Activated CD8-positive, alpha-beta memory T cell treated with anti-CD3 and anti-CD28 coated beads for 24 hours (primary cell): ENCODE data around the gene ARFGEF3.
"Not testable (repeated sequence)": the region's sequence is repeated elsewhere in the genome, so short reads cannot be mapped to it uniquely, and the experiment has no call there.

Experiments used
- DNase-seq: peaks from one replicate; pipeline ENCODE4 v3.0.0-alpha.2; 2020

Gene ARFGEF3, protein sequence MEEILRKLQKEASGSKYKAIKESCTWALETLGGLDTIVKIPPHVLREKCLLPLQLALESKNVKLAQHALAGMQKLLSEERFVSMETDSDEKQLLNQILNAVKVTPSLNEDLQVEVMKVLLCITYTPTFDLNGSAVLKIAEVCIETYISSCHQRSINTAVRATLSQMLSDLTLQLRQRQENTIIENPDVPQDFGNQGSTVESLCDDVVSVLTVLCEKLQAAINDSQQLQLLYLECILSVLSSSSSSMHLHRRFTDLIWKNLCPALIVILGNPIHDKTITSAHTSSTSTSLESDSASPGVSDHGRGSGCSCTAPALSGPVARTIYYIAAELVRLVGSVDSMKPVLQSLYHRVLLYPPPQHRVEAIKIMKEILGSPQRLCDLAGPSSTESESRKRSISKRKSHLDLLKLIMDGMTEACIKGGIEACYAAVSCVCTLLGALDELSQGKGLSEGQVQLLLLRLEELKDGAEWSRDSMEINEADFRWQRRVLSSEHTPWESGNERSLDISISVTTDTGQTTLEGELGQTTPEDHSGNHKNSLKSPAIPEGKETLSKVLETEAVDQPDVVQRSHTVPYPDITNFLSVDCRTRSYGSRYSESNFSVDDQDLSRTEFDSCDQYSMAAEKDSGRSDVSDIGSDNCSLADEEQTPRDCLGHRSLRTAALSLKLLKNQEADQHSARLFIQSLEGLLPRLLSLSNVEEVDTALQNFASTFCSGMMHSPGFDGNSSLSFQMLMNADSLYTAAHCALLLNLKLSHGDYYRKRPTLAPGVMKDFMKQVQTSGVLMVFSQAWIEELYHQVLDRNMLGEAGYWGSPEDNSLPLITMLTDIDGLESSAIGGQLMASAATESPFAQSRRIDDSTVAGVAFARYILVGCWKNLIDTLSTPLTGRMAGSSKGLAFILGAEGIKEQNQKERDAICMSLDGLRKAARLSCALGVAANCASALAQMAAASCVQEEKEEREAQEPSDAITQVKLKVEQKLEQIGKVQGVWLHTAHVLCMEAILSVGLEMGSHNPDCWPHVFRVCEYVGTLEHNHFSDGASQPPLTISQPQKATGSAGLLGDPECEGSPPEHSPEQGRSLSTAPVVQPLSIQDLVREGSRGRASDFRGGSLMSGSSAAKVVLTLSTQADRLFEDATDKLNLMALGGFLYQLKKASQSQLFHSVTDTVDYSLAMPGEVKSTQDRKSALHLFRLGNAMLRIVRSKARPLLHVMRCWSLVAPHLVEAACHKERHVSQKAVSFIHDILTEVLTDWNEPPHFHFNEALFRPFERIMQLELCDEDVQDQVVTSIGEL (N-terminal part only)

DNA sequence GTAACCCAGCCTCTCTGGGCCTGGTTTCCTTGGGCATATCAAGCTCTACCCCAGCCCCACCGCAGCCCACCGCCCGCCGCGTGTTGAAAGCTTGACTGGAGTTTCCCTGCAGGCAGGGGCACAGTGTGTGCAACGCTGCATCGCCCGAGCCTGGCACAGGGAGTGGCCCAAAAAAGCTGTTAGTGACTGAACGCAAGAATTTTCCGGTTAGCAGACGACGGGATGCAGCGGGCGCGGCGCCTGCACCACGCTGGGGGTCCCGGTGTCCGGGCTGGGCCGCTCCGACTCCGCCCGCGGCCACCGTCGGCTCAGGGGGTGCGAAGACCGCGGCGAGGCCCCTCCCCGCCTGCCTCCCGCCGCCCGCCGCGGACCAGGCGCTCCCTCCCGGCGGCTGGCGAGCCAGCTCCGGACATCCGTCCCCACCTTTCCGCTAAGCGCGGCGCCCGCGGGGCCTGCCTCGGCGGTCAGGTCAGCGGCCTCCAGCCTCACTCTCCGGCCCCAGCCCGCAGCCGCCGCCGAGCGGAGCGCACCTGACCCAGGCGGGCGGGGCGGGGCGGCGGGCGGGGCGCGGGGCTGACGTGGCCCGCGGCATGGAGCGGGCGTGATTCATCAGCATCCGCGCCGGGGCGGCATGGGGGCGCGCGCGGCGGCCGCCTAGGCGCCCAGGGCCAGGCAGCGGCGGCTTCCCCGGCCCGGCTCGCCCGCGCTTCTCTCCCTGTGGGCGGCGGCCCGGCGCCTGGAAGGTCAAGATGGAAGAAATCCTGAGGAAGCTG is at the start of gene ARFGEF3:
Gene ARFGEF3 (plus strand): TSS at position 602 of the 773 bp plus-strand sequence. CDS start 148 bp downstream, at position 750.
- peak; percentile 82 for DNase-seq

DNA sequence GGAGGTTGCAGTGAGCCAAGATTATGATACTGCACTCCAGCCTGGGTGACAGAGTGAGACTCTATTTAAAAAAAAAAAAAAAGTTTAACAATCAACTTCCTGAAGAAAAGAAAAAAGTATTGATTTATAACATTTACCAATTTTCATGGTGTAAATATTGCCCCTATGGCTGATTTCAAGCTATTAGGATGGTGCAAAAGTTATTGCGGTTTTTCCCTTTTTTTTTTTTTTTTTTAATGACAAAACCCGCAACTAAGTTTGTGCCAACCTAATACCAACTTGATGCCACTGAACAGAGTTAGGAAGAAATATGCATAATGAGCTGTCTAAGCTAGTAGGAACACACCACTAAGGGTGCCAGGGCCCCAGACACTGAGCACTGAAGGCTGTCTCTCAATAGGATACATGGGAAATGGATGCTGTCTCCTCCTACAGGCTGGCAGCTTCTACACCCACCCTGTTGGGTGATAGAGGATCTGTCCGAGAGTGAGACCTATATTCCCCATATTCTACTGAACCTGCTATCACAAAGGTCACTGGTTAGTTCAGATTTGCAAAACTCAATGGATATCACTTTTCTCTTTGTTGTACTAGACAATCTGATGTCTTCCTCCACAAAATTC is 48.0 kb upstream of the ARFGEF3 start:
- no peak for DNase-seq

DNA sequence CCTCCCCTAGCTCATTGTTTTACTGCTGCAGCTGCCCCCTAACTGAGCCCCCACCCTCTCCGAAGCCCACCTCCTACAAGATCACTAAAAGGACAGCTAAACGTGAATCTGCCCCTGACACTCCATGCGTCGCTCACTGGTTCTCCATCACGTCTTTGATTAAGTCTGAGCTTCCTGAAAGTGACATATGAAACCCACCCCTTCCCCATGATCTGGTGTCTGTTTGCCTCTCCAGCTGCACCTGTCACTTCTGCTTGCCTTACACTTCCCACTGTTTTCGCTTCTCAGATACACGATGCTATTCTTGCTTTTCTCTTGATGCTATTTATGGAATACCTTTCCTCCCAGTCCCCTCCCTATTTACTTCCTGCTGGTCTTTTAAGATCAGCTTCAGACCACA is 46.5 kb upstream of the ARFGEF3 start:
- no peak for DNase-seq

DNA sequence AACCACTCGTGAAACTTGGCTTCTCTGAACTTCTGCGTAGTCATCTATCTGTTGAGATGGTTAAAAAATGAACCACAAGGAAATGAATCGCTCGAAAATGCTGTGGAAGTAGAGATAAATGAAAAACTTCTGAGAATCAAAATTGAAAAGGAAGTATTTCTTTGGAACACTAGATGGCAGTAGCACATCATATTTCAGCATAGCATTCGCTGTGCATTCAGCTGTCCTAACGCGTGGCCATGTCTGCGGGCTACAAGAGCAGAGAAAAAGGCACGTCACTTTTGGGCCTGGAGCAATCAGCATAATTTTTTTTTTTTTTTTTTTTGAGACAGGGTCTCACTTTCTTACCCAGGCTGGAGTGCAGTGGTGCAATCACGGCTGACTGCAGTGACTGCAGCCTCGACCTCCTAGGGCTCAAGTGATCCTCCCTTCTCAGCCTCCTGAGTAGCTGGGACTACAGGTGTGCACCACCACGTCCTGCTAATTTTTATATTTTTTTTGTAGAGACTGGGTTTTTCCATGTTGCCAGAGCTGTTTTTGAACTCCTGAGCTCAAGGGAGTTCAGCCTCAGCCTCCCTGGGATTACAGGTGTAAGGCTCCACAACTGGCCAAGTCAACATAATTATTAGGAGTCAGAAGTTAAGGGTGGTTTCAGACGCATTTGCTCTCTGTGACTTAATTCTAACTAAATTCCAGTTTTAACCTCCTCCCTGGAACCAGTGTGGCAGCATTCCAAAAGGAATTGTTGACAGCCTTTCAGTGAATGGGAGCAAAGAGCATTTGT is 45.7 kb upstream of the ARFGEF3 start:
- DNase-seq: peak; percentile 60

DNA sequence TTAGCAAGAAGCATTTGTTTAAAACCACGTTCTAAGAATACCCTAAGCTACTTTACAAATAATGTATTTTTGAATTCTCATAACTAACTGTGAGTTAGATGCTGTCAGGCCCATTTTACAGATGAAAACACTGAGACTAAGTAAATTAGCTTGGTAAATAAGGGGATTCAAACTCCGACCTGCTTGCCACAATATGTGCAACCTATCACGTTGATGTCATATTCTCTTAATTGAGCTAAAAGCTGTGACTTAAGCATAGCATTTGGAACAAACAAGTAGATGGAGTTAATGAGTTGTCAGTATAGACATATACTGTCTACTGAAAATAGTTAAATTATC is 45.1 kb upstream of the ARFGEF3 start:
- no peak for DNase-seq

DNA sequence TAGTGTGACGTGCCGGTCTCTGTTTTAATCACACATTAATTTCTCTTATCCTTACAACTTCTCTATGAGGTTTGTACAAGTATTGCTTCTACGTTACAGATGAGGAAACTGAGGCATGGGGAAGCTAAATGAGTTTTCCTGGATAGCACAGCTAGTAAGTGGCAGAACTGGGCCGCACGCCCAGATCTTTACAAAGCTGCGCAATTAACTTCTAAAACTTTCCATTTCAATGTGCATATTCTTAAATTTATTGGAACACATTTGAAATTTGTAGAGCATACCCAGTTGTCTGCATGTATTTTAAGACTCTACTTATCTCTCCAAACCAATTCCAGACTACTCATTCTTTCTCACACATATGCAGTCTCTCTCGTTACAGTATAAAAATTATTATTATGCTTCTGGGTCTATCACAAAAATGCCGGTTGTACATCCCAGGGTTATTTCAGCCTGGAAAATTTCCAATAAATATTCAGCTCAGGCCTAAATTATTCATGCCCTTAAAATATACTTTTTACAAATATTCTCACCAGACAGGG is 44.3 kb upstream of the ARFGEF3 start:
- DNase-seq: no peak

DNA sequence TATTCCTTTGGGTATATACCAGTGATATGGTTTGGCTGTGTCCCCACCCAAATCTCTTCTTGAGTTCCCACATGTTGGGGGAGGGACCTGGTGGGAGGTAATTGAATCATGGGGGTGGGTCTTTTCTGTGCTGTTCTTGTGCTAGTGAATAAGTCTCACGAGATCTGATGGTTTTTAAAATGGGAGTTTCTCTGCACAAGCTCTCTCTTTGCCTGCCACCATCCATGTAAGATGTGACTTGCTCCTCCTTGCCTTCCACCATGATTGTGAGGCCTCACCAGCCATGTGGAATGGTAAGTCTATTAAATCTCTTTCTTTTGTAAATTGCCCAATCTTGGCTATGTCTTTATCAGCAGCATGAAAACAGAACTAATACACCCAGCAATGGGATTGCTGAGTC is 42.5 kb upstream of the ARFGEF3 start:
- DNase-seq: not testable (repeated sequence)

DNA sequence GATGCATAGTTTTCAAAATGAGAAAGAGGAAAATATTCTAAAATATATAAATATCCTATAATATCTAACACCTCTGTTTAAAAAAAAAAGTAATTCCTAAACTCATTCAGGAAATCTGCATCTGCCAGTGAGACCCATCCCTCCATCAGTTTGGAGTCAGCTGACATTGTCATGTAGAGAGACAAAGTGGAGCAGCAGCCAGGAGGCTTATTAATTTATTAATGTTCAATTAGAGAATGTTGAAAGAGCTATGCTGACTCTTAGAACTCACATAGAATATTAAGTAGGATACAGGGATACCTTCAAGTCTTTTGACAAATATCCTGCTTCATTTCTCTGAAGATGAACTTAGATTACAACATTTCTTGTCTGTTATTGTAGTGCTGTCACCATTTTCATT is 41.8 kb upstream of the ARFGEF3 start:
- no peak for DNase-seq

DNA sequence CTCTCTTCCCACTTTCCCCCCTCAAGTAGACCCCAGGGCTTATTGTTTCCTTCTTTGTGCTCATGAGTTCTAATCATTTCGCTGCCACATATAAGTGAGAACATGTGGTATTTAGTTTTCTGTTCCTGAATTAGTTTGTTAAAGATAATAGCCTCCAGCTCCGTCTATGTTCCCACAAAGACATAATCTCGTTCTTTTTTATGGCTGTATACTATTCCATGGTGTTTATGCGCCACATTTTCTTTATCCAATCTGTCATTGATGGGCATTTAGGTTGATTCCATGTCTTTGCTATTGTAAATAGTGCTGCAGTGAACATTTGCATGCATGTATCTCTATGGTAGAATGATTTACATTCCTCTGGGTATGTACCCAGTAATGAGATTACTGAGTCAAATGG is 37.6 kb upstream of the ARFGEF3 start:
- no peak for DNase-seq

DNA sequence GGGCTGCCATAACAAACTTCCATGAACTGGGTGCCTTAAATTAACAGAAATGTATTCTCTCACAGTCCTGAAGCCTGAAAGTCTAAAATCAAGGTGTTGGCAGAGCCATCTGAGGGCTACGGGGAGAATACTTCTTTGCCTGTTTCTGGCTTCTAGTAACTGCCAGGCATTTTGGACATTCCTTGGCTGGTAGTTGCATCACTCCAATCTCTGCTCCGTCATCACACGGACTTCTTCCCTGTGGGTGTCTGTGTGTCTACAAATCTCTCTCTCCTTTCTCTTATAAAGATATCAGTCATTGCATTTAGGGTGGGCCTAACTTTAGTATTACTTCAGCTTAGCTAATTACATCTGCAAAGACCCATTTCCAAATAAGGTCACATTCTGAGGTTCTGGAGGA is 33.6 kb upstream of the ARFGEF3 start:
- DNase-seq: no peak

DNA sequence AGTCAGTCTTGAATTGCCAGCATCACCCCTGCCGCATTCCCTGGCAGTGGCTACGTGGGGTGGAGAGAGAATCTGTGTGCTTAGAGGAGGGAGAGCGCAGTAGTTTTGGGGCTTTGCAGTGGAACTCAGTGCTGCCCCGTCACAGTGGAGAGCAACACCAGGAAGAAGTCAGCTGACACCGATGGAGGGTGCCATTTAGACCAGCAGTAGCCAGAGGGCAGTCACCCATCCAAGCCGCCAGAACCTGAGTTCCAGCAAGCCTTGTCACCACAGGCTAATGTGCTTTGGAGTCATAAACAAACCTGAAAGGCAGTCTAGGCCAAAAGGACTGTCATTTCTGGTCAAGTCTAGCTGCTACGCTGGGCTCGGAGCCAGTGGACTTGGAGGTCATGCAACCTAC is 32.5 kb upstream of the ARFGEF3 start:
- DNase-seq: no peak

DNA sequence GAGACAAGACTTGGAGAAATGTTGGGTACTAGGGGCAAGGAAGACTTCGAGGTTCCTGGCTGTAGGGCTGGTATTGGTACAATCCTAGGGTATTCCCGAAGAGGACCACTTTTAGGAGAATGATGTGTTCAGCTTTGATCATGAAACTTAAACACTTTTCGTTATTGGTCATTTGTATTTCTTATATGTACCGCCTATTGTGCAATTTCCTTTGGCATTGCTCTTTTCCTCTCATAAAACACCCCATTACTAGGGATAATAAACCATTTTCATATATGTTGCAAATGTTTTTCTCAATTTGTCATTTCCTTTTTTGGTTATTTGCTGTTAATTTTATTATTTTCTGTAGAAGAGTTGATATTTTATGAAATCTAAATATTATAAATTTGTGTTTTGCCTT is 18.9 kb upstream of the ARFGEF3 start:
- no peak for DNase-seq

DNA sequence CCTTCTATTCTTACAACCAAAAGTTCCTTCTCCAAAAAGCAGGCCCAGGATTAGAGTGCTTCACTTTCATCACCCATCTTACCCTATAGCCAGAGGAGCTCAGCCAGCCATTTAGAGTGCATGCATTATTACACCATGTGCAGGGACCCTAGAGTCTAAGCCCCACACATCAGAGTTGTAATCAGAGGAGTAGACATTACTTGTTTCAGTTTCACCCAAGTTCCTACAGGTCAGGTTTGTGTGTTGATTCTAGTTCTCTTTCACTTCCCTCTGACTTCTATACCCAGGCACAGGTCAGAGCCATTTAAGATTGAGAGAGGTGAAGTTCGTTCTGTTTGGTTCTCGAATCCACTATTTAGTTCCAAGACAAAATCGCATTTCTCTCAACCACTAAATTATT is 16.3 kb upstream of the ARFGEF3 start:
- DNase-seq: no peak

DNA sequence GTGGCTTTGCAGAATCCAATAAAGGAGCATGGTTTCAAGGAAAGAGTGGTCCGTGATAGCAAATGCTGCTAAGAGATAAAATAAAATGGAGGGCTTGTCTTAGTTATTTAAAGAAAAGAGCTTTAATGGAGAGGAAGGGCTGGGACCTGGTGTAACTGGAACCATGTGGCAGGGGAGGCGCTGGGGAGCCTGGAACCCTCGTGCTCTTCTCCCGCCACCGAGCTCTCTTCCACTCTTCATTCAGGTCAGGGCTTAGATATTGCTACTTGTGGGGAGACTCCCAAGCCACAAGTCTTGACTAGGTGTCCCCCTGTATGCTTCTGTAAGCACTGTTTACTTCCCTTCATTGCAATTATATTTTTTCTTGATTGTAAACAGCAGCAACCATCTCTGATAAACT is 15.2 kb upstream of the ARFGEF3 start:
- DNase-seq: no peak

DNA sequence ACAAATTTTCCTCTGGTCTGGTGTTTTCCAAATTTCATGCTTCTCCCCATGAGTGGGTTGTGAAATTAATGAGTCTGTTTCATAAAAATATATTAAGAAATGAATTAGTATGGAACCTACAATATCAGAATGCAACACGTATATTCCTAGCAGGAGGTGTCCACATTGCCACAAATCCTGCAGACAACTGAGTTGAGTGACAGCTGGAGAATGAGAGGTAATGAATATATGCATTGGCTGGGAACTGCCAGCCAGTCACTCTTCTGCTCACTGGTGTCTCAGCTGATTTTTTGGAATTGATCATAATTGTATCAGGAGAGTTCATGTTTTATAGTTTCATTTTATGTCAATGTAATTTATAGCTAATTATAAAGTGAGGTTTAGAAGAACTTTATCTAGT is 6.3 kb upstream of the ARFGEF3 start:
- no peak for DNase-seq

DNA sequence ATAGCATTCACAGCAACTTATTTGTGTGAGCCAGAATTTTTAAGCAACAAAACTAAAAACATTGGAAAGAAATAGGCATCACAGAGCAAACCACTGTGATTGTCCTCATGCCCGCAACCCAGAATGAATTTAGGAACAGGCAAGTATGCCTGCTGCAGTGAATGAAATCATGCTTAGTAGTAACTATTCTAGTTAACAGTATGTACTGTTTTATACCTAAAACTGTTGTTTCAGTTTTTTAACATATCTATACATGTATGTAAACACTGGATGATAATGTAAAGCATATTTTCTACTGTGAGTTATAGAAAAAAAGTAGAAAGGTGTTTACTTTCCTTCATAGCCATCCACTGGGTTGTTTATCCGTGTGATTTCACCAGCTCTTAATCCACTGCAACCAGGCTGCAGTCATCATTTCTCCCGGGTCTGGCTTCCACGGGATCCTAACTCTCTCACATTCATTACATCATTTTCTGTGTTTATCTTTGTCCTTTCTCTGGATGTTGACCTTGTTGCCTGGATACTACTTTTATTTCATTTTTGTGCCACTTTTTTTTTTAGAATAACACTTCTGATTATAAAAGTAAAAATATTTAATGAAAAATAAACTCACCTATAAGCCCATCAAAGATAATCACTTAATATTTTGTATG is 3.6 kb upstream of the ARFGEF3 start:
- DNase-seq: no peak

DNA sequence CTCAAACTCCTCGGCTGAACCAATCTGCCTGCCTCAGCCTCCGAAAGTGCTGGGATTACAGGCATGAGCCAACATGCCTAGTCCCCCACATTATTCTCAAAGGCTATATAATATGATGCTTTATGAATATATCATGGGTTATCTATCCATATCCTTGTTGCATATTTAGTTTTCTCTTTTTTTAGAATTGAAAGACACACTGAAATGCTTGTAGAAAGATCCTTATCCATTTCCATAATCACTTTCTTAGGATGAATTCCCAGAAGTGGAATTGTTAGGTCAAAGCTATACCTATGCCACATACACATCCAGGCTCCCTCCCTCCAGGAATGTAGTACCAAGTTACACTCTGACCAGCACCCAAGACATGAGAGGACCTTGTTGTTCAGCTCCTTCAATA is 2.5 kb upstream of the ARFGEF3 start:
- no peak for DNase-seq

DNA sequence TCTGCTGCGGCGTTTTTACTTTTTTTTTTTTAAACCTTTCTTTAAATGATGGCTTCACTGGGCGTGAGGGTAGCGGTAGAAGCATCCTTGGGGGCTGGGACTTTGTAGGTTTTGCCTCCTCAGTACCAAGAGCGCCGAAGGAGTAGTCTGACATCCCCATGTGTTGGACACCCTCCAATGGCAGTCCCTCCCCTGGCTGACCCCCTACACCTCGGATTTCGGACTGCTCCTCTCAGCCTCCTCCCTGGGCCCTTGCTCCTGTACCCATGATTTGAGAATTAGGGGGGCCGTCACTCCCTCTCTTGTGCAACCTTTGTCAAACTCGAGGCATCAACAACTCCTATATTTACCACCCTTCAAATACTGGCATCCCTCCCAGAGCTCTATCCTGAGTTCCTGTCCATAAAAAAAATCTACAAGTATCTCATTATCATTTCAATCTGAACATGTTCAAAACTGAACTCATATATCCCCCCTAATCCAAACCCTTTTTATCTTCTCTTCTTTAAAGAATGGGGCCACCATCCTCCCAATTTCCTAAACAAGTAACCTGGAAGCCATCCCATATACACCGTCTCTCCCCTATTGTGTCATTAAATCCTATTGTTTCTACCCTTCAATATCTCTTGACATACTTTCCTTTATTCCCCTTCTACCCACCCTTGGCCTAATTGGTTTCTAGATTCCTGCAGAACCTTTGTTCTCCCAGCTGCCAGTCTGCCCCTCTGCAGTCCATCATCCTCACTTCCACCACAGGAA is 1.2 kb upstream of the ARFGEF3 start:
- no peak for DNase-seq

DNA sequence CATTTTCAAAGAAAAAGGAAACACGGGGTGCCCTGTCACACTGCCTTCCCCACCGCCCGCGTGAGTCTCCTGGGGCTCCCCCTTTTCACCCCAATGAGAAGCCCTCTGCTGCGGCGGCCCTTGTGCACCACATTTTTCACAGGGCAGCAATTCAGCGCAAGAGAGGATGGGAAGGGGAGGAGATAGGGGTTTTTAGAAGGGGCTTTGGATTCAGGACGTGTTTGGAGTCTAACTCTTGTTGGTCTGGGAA is 726 bp upstream of the ARFGEF3 start:
- no peak for DNase-seq
